HCEC 1CT (cell line): ENCODE results near the gene SPECC1L.

ENCODE experiments used
- DNase-seq: peaks from one replicate; pipeline ENCODE4 v3.0.0-alpha.2; 2017

Gene SPECC1L

DNA sequence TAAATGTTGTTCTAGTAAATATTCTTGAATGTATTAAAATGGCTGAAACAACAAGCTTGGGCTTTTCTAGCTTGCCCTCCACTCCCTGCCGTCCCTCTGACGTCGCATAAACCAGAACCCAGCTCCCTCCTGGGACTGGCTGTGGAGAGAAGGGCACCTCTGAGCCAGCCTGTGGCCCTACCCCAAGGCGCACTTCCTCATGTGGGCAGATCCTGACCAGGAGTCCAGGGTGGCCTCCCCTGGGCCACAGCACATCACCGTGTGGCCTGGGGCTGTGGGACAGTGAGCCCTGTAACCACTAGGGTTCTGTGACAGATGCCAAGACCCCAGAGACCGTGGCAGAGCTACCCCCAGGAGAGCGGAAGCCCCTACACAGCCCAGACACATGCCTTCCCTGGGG, 146.6 kb downstream of the SPECC1L start:
- no peak for DNase-seq

DNA sequence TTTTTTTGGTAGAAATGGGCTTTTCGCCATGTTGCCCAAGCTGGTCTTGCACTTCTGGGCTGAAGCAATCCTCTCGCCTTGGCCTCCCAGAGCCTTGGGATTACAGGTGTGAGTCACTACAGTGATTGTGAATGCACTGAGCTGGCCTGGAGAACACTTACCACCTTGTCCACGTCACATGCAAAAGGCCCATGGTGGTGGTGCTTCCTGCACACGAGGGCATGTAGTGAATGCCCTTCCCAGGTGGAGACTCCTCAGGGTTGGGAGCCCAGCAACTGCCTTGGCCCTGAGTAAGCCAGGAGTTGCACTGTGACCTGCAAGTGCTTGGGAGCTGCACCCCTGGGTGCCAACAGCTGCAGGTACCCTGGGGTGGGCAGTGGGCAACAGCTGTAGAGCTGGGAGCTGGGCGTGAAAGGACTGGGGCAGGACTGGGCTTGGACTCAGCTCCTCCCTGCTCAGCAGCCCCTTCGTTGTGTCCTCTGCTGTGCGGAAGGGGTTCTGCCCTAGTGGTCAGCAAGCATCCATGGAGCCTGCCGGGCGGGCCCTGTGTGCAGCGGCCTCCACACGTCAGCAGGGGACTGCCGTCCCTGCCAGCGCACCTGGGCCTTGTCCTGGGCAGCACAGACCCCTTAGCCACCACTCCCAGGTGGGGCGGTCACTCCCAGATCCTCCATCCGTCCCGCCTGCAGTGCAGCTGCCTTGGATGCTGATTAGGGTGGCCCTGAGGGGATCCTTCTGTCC, 147.4 kb downstream of the SPECC1L start:
- peak; percentile 26 for DNase-seq

DNA sequence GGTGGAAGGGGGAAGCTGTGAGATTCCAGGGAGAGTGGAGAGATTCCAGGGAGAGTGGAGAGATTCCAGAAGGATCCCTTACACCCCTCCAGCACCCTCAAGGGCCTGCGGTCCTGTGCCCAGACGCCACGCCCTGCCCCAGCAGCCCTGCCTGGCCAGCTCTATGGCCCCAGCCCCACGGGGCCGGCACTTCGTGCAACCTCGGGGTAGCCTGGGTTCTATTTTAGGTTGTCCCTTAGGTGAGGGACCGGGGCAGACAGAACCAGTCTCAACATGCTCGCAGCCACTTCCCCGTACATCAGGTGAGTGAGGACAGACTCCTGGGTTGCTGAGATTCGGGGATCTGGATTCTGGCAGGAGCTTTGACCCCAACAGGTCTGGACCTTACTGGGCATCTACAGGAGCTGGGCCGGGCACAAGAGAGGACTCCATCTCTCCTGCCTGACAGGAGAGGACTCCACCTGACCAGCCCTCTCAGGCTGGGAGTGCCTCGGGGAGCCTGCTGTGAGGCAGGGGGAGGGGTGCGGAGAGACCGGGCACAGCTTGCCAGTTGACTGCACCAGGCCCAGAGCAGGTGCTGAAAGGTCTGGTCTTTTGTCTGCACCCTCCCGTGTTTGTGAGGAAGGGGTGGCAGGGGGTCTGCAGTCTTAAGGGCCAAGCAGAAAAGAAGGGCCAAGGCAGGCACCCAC, 148.3 kb downstream of the SPECC1L start:
- DNase-seq = no peak

DNA sequence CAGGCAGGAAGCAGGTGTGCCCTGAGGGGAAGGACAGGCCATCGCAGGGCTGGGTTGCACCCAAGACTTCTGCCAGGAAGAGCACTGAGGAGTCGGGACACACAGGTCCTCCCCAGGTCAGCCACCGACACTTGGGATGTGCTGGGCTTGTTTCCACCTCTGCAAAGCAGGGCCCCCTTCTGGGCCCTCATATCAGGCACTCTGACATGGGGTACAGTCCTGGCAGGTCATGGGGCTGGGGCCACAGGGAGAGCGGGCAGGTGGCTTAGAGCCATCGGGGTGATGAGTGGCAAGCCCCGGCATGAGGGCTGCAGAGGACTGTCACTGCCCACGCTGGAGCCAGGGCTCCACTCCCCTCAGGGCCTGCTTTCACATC, 148.8 kb downstream of the SPECC1L start:
- no peak for DNase-seq

DNA sequence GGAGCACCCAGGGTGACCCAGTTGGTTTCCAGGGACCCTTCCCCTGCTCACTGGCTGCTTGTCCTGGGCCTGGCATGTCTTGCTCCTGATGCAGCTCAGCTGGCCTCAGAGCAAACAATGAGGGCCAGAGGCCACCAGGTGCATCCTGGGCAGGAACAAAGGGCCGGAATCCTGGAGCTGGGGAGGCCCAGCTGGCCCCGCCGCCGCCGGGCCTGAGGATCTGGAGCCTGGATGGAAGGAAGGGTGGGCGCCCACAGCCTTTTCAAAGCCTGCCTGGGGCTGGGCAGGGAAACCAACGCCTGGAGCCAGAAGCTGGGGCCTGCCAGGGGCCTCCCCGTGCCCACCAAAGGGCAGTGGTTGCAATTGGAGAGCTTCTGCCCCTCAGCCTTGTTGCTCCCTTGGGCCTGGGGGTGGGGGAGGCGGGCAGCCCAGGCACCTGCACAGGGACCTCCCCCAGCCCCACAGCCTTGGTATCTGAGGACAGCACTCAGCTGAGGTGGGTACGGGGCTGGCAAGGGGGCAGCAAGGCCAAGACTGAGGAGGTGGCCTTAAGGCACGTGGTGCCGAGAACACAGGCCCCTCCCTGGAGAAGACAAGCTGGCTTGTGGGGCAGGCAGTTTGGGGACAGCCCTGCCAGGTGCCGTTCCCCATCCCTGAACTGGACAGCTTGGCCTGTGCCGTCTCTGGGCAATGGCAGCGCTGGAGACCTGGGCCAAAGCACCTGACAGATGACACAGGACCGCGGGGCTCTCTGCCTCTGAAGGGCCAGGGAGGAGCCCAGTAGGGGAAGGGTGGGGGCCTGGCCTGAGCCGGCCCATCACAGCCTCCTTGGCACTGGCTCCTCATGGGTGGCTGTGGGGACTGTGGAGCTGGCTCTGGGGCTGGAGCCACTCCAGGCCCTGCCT, 149.7 kb downstream of the SPECC1L start:
- no peak for DNase-seq

DNA sequence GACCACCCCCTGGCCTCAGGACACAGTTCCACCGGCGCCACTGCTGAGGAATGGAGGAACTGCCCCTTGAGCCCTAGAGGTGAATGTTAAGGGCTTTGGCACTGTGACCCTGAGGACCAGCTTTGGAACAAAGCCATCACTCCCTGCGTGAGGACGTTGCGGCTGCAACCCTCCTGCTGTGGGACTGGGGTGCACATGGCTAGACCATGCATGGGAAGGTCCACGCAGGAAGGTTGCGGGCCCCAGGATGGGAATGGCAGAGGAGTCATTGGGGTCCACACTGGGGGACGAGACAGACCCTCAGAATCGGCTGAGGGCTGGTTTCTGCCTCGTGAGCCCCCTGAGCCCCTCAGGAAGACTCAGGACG, 150.3 kb downstream of the SPECC1L start:
- no peak for DNase-seq

DNA sequence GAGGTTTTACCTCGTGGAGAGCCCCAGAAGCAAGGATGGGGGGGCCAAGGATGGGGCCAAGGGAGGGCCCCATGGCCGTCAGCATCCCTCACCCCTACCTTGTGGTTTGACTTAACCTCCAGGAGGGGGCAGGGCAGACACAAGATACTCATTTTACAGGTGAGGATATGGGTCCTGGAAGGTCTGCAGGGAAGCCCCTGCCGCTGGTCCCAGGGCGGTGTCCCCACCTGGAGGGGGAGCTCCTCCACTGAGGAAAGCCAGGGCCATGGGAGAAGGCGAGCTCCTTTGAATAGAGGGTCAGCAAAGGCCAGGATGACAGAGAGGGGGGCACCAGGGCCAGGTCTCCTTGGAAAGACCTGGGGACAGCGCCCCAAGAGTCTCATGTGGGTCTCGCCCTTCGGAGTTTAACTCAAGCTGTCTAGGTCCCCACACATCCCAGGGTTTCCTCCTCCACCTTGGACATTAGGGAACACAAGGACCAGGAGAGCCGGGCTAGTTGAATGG, 150.8 kb downstream of the SPECC1L start:
- DNase-seq = no peak

DNA sequence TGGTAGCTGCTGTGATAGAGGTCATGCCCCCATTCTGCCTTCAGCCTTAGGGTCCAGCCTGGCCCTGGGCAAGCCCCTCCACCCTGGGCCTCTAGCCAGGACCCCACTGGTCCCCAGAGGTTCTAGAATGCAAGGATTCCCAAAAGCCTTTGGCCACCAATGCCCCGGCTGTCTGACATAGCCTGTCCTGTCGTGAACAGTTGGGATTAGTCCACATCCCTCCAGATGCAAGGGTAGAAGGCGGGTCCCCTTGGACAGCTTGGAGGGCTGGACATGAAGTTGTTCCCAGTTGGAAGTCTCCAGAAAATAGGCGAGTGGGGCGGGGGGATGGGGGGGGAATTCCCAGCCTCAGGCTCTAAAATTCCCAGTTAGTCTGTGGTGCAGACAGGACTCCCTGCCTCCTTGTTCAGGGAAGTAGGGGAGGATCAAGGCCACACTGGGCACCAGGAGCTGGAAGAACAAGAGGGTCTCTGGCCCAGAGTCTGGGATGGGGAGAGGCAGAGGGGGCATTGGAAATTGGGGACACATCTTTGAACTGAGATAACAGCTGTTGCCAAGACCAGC, 151.6 kb downstream of the SPECC1L start:
- no peak for DNase-seq

DNA sequence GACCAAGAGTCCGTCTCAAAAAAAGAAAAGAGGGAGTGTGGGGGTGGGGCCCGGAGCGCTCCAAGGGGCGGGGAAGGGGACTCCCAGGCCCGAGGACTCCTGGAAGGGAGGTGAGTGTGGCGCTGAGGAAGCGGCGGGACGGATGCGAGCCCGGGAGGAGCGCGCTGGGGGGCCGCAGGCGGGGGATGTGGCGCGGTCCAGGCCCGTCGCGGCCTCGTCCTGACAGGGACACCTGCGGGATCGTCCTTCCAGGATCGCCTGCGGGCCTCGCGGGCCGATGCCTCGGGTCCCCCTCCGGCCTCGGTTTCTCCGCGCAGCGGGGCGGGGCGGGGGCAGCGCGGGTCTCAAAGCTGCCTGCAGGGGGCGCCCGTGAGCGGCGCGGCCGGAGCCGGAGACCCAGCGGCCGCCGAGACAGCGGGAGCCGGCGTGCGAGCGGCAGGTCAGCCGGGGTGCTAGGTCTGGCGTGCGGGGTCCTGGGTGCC, 152.9 kb downstream of the SPECC1L start:
- DNase-seq = no peak

DNA sequence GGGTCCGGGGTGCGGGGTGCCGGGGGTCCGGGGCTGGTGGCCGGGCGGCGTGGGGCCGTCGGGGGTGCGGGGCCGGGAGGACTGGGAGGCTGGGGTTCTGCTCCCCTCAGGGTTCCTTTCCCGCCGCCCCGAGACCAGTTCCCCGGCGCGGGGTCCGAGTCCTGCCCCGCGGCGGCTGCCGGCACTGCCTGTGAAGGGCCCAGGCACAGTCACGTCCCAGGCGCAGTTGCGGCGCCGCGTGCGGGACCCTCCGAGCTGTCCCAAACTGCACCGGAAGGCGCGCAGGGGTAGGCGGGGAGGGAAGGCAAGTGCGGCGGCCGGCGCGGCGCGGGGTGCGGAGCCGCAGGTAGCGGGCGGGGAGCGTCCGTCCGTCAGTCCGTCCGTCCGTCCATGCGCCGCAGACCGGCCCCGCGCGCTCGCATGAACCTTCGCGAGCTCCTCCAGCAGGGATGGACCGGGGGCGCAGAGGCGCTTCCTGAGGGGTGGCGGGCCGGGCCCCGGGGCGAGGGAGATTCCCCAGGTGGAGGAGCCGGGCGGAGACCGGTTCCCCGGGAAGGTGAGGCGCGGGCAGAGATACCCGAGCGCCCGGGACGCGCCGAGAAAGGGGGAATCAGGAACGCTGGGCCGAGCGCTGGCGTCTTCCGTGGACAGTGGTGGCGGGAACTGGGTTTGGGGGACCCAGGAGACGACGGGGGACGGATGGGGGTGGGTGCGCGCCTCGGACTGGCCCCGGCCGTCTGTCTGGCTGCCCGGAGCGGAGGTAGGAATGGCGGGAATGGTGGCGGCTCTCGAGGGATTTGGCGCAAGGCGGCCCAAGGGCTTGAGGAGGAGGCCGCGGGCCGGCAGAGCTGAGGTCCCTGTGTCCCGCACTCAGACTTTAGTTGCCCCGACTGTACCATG, 153.6 kb downstream of the SPECC1L start:
- DNase-seq = no peak

DNA sequence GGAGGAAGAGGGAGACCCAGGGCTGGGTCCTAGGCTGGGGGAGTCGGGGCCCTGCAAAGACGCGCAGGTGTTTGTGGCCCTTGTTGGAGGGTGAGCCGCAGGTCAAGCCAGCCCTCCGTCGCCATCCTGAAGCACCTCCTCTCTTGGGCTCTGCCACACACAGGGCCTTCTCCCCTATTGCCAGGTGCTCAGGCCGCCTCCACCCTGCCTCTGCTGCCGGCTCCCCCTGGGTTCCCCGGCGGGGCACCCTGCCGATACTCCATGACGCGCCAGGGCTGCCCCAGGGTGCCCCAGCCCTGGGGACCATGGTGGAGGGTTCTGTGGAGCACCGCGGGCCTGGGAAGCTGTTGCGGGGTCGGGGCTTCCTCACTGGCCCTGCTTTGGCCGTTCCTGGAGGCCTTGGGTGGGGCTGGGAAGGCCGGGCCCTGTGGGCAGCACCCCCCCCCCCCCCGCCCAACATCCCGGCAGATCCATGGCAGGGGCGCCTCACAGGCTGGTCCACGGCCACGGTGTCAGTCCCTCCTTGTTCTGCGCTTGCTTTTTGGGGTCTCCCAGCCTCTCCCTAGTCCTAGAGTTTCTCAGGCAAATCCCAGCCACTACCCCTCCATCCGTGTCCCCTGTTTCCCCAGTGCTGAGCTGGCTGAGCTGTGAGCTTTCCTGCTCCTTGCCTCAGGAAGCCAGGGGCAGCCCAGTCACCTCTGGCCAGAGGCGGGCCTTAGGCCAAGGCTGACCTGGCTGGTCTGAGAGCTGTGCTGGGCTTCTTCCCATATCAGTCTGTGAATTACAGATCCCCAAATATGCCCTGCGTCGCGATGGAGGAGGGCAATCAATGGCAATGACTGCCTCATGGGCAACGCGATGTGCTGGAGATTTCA, 154.5 kb downstream of the SPECC1L start:
- DNase-seq = no peak

DNA sequence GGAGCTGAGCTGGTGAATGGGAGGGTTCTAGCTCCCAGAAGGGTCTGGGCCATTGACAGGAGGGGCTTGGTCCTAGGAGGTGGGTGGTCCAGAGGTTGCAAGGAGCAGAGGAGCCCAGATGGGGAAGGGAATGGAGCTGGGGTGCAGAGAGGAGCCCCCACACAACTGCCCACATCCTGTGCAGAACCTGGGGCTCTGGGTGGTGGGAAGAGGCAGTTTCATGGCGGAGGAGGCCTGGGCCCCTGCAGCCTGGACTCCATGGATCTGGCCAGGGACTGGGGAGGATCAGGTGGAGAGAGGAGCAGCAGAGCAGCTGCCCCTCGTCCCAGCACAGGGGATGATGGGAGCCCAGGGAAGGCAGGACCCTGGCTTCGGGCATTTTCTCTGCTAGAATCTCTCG, 155.8 kb downstream of the SPECC1L start:
- DNase-seq = no peak

DNA sequence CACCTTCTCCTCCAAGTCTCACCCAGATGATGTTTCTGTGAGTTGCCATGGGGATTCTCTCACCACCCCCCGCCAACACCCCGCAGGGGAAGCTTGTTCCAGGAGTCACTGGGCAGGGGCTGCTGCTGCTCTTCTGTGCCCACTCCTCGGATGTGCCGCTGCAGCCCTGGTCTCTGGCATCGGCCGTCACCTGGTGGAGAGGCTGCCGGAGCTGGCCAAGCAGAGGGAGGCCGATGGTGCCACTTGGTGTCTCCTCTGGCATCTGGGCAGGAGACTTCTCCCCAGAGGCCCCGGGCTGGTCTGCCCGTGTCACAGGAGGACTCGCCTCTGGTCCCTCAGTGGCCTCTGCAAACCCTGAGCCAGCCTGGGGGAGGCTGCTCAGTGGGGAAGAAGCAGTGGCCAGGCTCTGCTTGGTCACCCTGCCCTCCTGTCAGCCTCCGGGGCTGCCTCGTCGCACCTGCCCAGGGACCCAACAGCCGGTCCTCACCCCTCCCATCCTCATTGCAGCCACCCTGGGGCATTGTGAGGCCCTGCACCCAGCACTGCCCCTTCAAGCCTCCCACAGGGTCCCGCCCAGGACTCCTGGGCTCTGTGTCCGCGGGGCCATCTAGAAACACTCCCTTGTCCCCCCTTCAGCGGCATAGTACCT, 156.3 kb downstream of the SPECC1L start:
- no peak for DNase-seq

DNA sequence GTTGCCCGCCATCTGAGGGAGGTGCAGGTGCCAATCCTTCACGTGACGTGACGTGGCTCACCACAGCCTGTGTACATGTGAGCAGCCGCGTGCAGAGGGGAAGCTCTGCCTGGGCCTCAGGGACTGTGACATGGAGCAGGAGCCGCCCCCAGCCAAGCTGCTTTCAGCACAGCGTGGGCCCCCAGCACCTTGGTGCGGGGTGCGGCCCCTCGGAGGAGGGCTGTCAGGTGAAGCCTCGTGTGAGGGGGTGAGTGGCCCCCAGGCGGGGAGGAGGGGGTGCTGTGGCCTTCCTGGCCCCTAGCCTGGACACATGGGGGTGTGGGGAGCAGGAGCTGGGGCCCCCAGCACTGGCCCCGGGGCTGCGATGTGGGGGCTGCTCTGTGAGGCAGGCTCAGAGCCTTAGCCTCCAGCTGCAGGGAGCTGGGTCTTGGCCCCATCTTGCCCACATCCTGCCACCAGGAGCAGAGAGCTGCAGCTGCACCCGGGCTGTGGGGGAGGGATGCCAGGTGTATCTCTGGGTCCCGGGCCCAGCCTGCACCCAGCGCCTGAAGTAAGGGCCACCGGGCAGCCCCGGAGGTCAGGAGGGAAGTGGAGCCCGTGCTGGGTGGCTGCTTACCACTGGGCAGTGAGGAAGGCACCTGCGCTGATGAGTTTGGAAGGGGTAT, 157.0 kb downstream of the SPECC1L start, which contains the start of gene ADORA2A:
TSS of gene ADORA2A (plus strand) at position 100 of the 665 bp plus-strand sequence. CDS start 5,806 bp downstream, outside the sequence.
- DNase-seq = no peak

DNA sequence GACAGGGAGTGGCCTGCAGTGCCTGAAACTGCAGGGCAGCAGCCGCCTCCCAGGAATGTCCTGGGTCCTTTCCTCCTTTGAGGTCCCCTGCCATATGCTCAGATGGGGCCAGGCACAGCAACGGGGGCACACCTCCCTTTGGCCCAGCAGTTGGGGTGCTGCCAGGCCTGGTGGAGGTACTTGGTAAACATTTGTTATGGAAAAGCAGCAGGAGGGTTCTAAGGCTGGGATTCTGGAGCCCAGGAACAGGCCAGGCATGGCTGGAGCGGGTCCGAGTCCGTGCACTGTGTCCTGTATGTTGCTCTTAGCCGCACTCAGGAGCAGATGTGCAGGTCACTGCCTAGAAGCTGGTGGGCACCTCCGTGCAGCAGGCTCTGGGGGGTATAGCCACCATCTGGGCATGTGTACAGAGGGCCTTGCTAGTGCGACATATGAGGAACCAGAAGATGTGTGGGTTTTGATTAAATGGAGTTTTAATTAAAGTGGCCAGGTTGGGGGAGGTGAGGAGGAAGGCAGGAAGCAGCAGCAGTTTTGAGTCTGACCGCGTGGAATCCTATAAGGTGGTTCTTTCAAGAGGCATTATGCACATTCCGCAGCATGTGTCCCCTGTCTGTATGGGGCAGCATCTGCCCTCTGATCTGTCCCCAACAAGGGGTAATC, 158.2 kb downstream of the SPECC1L start:
- no peak for DNase-seq

DNA sequence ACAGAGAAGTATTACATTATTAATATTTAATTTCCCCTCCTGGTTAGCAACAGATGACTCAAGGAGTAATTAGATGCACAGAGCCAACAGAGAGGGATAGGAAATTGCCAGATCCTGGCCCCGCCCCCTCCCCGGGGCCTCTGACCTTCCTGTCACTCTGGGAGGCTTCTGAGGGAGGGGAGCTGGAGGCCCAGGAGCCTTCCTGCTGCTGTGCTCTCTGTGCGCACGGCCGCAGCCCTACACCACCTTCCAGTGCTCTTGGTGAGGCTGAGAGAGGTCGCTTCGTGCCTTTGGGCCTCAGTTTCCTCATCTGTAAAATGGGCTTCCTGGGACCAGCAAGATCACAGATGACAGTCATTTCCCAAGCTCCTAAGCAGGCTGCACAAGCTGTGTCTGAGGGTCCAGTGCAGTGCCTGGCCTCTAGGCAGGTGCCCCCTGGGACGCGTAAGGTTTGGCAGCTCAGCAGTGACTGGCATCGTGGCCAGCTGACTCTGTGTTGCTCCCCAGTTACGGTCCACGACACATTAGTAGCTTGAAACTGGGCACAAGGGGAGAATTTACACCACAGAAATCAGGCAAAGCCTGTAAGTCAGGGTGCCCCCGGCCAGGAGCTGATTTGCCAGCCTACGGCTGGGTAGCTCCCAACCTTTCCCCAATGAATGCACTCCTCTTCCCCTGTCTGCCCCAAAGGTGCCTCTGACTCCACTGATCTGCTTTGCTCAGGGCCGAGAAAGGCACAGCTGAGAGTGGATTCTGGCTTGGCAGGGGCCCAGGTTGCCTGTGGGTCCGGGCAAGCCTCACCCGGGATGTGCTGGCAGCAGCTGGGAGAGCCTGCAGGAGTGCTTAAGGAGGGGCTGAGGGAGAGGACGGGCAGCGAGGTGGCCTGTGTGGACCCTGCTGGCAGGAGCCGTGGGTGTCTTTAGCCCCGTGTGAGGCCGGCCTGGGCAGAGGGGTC, 159.1 kb downstream of the SPECC1L start:
- no peak for DNase-seq

DNA sequence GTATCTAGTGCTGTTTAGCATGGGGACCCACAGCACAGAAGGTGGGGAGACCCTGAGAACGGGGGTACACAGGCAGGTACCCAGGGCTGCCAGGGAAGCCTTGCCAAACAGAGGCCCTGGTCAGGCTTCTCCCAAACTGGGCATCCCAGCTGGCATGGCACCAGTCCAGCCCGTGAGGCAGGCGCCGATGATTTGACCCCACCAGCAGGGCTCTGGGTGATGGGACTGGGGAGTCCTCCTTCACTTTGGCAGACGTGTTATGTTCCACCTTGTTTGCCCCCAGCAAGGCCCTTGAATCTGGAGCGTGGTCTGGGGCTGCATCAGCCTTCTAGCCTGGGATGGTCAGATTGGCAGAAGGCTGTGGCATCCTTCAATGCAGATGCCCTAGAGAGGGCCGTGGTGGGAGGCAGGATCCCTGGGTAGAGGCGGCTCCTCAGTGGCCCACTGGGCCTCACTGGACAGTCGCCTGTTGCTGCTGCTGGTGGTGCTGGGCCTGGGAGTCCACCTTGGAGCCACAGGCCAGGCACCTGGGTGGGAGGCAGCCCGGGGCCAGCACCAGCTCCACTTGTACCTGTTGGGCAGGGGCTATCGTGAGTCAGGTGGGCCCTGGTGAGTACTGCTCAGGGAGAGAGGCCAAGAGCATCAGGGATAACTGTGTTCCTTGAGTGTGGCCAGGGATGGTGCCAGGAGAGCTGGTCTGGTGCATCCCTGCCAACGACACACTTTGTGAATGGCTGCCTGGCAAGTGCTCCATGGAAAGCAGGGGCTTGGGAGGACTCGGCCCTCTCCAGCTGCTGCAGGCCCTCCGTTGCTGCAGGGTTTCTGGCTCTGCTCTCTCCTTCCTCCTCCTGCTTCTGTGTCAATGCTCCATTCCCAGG, 160.0 kb downstream of the SPECC1L start:
- DNase-seq = no peak
